Astrocyte (in vitro differentiated cells and primary cell): ENCODE results near the gene XYLT1. TPM values are rescaled to one million over a fixed set of nuclear protein-coding genes. Genes with fewer than 3 reads are reported as not detected.
A peak's percentile ranks its signal among the peaks of the same experiment; 100 is the strongest.

ENCODE experiments used
- DNase-seq: peaks from one replicate; pipeline ENCODE4 v3.0.0-alpha.2; 2010; ENCODE audit warnings: low read depth
- FAIRE-seq: peaks from 2 replicates; lab custom pipeline; 2011; peaks lifted over from hg19 to GRCh38; lab: Jason Lieb, UNC
- H2AFZ ChIP-seq: 2 replicates; pipeline ENCODE4 v1.6.0; 2012; ENCODE audit warnings: low read depth, low read length, inconsistent platforms
- H3K27ac ChIP-seq: 2 replicates; pipeline ENCODE4 v1.5.1; 2011; ENCODE audit warnings: low read depth, low read length, inconsistent platforms
- H3K27me3 ChIP-seq: 2 replicates; pipeline ENCODE4 v1.6.0; 2011; ENCODE audit warnings: low read length, inconsistent platforms; ENCODE audit not compliant: insufficient read depth
- H3K36me3 ChIP-seq: 2 replicates; pipeline ENCODE4 v1.5.1; 2011; ENCODE audit warnings: low read length, inconsistent platforms; ENCODE audit not compliant: insufficient read depth
- H3K4me1 ChIP-seq: 2 replicates; pipeline ENCODE4 v1.5.1; 2011; ENCODE audit warnings: low read length, inconsistent platforms; ENCODE audit not compliant: insufficient read depth
- H3K4me2 ChIP-seq: 2 replicates; pipeline ENCODE4 v1.6.0; 2012; ENCODE audit warnings: low read length, inconsistent platforms
- H3K4me3 ChIP-seq: 2 replicates; pipeline ENCODE4 v1.5.1; 2011; ENCODE audit warnings: low read depth, mild to moderate bottlenecking, low read length, inconsistent platforms; ENCODE audit not compliant: insufficient read depth
- H3K79me2 ChIP-seq: 2 replicates; pipeline ENCODE4 v1.6.0; 2012; ENCODE audit warnings: mild to moderate bottlenecking, low read length, inconsistent platforms; ENCODE audit not compliant: insufficient read depth
- H3K9ac ChIP-seq: 2 replicates; pipeline ENCODE4 v1.6.0; 2012; ENCODE audit warnings: mild to moderate bottlenecking, low read length, inconsistent platforms
- H3K9me3 ChIP-seq: 2 replicates; pipeline ENCODE4 v1.5.1; 2012; ENCODE audit warnings: low read depth, mild to moderate bottlenecking, low read length, inconsistent platforms; ENCODE audit not compliant: insufficient read depth
- H4K20me1 ChIP-seq: 2 replicates; pipeline ENCODE4 v1.6.0; 2012; ENCODE audit warnings: low read length, inconsistent platforms; ENCODE audit not compliant: insufficient read depth
- H3K27ac Mint-ChIP-seq: one replicate; pipeline ENCODE4 v1.8.0; 2021; ENCODE audit warnings: mild to moderate bottlenecking, mixed read lengths; ENCODE audit not compliant: unreplicated experiment
- H3K27me3 Mint-ChIP-seq: one replicate; pipeline ENCODE4 v1.8.0; 2021; ENCODE audit warnings: low read depth, mixed read lengths; ENCODE audit not compliant: unreplicated experiment
- H3K36me3 Mint-ChIP-seq: one replicate; pipeline ENCODE4 v1.8.0; 2021; ENCODE audit warnings: low read depth, mixed read lengths; ENCODE audit not compliant: unreplicated experiment
- H3K4me1 Mint-ChIP-seq: one replicate; pipeline ENCODE4 v1.8.0; 2021; ENCODE audit warnings: low read depth, mixed read lengths; ENCODE audit not compliant: unreplicated experiment
- H3K4me3 Mint-ChIP-seq: one replicate; pipeline ENCODE4 v1.8.0; 2021; ENCODE audit warnings: mild to moderate bottlenecking, moderate library complexity, mixed read lengths; ENCODE audit not compliant: unreplicated experiment
- H3K9me3 Mint-ChIP-seq: one replicate; pipeline ENCODE4 v1.8.0; 2021; ENCODE audit warnings: mild to moderate bottlenecking, mixed read lengths; ENCODE audit not compliant: unreplicated experiment
- CTCF ChIP-seq: IDR thresholded peaks from 2 replicates; pipeline ENCODE4 v1.5.1; 2011; ENCODE audit warnings: low read depth, mild to moderate bottlenecking, inconsistent platforms, low read length, moderate library complexity; ENCODE audit not compliant: insufficient read depth
- EZH2 ChIP-seq: IDR thresholded peaks from 2 replicates; pipeline ENCODE4 v1.6.1; 2012; ENCODE audit warnings: mild to moderate bottlenecking, low read length, inconsistent platforms; ENCODE audit not compliant: insufficient read depth
- total RNA-seq: library from RNA; stranded (reverse); gene quantifications from 2 replicates; pipeline ENCODE4 v1.2.1, GENCODE V29; 2021

The XYLT1 gene
- total RNA-seq, 1 donor from 2014 or later = 22.9 TPM

- no peak overlapping the region for H3K27ac Mint-ChIP-seq
- Histone ChIP-seq H3K27me3 (no peaks in the 10 kb centered on the region), H3K9me3 (no peaks in the 10 kb centered on the region), H3K36me3 (peaks cover 4% of the 10 kb centered on the region), H3K9ac (no peak overlapping the region), H3K79me2 (peaks cover 24% of the 10 kb centered on the region), H2AFZ (no peak overlapping the region), H3K4me2 (no peak overlapping the region), H3K4me1 (no peaks in the 10 kb centered on the region), H4K20me1 (peaks cover 74% of the 10 kb centered on the region), H3K4me3 (no peak overlapping the region), H3K27ac (no peak overlapping the region)
- FAIRE-seq (no peak), DNase-seq (no peak)
- TF ChIP-seq EZH2 = no peak
- no peak for TF ChIP-seq CTCF
- H3K27me3 Mint-ChIP-seq = no peaks in the 10 kb centered on the region
- H3K4me1 Mint-ChIP-seq = no peaks in the 10 kb centered on the region
- peaks cover 6% of the 10 kb centered on the region for H3K36me3 Mint-ChIP-seq
- peak overlapping the region; percentile 20 for H3K4me3 Mint-ChIP-seq
- H3K9me3 Mint-ChIP-seq = peaks cover 2% of the 10 kb centered on the region
These were observed 212.6 kb downstream of the XYLT1 start for GRCh38 chr16:17258077-17258599.

- H3K4me1 ChIP-seq = no peaks in the 10 kb centered on the region
- H3K4me1 Mint-ChIP-seq = no peaks in the 10 kb centered on the region
- no peak overlapping the region for H2AFZ ChIP-seq
- H3K36me3 ChIP-seq = peaks cover 4% of the 10 kb centered on the region
- H3K9ac ChIP-seq = no peak overlapping the region
- H3K9me3 Mint-ChIP-seq = no peaks in the 10 kb centered on the region
- H4K20me1 ChIP-seq = peaks cover 72% of the 10 kb centered on the region
- peaks cover 6% of the 10 kb centered on the region for H3K36me3 Mint-ChIP-seq
- H3K27me3 ChIP-seq = no peaks in the 10 kb centered on the region
- no peak overlapping the region for H3K4me3 Mint-ChIP-seq
- H3K4me2 ChIP-seq = no peak overlapping the region
- no peak for FAIRE-seq
- no peak overlapping the region for H3K27ac ChIP-seq
- H3K4me3 ChIP-seq = no peak overlapping the region
- no peak for TF ChIP-seq CTCF
- TF ChIP-seq EZH2 = no peak
- no peak for DNase-seq
- no peaks in the 10 kb centered on the region for H3K27me3 Mint-ChIP-seq
- H3K27ac Mint-ChIP-seq = no peak overlapping the region
- peaks cover 26% of the 10 kb centered on the region for H3K79me2 ChIP-seq
- H3K9me3 ChIP-seq = no peaks in the 10 kb centered on the region
These were observed 213.2 kb downstream of the XYLT1 start for GRCh38 chr16:17257426-17258023.

- Mint-ChIP-seq H3K4me1 (no peaks in the 10 kb centered on the region), H3K9me3 (no peaks in the 10 kb centered on the region), H3K27ac (no peak overlapping the region), H3K4me3 (no peak overlapping the region), H3K27me3 (no peaks in the 10 kb centered on the region), H3K36me3 (peaks cover 8% of the 10 kb centered on the region)
- Histone ChIP-seq H3K4me2 (no peak overlapping the region), H3K27me3 (no peaks in the 10 kb centered on the region), H2AFZ (no peak overlapping the region), H3K9me3 (no peaks in the 10 kb centered on the region), H3K27ac (no peak overlapping the region), H3K36me3 (no peaks in the 10 kb centered on the region), H3K4me3 (no peak overlapping the region), H4K20me1 (peaks cover 73% of the 10 kb centered on the region), H3K79me2 (peaks cover 51% of the 10 kb centered on the region), H3K9ac (no peak overlapping the region), H3K4me1 (no peaks in the 10 kb centered on the region)
- TF ChIP-seq EZH2 (no peak), CTCF (no peak)
- DNase-seq (no peak), FAIRE-seq (no peak)
These were observed 218.1 kb downstream of the XYLT1 start for GRCh38 chr16:17252701-17253100.
